CD4-positive, alpha-beta T cell treated with Interleukin-4 for 1 hour (primary cell): Measurements from ENCODE around the gene CDKL5.

Experiments
- DNase-seq, 2 donors: peaks; one replicate each; pipeline ENCODE4 v3.0.0-alpha.2; 2020 to 2022

CDKL5 gene

GRCh38 chrX:18702362-18703195 lies 277.2 kb downstream of the CDKL5 start:
- DNase-seq: no peak
